NCI-H146 (cell line): ENCODE results near the gene SYT2.

Experiments used
- DNase-seq: peaks from one replicate; lab custom pipeline; 2025; lab: John Stamatoyannopoulos, UW

The SYT2 gene

DNA sequence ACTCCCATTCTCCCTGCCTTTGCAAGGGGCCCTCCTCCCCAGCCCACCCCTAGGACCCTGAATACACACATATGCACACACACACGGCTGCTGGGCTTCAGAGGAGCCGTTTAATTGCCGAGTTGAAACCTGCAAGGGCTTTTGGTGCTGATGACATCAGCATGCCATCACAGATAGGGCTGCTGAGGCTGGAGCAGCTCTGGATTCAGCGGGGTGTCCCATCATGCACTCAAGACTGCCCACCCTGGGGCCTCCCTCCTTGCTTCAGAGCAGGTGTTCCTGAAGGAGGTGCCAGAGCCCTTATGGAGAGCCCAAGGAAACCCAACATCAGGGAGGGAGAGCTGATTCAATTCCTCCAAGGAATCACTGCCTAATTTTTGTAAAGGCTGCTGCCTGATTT is 5.7 kb downstream of the SYT2 start:
- DNase-seq, result no peak

DNA sequence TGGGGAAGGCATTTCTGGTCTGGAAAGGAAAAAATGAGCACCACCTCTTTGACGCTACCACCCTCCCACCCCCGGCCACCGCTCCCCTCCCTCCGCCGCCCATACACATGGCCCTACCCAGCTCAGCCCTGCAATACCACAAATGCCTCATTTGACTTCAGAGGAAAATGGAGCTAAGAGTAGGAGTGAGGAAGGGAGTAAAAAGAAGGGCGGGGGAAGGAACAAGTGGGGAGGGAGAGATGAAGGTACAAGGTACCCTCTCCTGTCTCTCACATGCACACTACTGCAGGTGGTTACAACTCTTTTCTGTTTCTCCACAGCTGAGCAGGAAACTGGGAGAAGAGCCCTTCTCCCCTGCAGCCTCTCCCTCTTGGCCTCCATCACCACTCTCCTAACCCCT is 7.1 kb downstream of the SYT2 start:
- no peak for DNase-seq

DNA sequence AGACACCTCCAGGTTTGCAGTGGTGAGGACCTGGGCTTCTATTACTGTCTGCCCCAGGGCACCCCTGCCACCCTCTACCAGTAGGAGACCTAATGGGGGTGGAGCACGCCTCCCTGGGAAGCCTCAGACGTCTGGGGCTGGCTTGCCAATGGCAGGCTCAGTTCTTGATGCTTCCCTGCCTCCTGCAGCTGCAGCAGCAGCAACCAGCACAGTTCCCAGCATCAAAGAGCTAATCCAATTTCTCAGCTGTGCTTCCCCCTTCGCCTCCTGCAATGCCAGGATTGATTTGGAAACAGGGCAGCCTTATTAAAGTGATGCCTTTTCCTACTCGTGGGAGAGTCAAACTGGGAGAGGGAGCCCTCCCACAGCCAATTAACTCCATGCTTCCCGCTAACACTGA is 8.2 kb downstream of the SYT2 start:
- DNase-seq, result no peak

DNA sequence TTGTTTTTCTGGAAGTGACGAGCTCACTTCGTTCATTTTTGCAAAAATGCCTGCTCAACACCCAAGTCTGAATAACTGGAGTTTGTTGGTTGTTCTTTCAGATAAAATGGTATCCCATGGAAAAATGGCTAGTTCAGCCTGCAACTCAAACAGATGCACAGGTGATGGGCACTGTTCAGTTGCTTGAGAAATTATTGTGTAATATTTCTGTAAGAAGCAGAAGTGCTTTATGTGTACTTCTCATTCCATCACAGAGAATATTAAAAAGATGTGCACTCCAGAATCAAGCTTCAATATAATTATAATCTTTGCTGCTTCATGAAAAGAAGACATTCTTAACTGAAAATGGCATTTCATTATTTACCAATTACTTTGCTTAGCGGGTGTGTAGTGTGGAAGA is 9.1 kb downstream of the SYT2 start:
- DNase-seq, result no peak

DNA sequence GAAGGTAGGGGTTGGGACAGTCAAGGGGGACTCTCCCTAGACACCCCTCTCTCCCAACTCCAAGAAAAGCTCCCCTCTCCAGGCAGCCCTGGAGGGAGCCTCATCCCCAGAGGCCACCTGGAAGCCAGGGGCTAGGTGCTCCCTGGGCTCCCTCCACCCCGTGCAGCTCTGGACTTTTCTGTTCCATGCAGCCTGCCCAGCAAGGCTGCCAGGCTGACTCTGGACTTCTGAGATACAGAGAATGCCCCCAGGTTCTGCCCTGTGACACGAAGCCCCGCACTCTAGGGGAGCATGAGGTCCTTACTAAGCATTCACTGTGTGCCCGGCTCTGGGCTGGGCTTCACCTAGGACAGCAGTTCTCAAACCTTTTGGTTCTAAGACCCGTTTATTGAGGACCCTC is 10.2 kb downstream of the SYT2 start:
- no peak for DNase-seq

DNA sequence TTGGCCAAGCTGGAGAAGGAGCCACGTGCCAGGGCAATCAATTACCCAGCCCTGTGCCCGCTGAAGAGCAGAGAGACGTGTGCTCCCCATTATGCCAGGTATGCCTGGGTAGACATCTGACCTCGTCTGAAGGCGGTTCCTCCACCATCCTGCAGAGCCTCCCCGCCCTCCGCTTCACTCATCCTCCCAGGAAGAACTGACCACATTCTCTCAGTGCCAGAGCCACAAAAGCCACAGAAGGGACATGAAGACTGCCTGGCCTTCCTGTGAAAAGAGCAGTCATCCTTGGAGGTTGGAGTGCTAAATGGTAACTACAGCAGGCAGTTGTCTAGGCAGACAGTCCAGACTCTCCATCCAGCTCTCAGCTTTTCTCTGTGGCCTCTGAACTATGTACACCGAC is 12.0 kb downstream of the SYT2 start:
- no peak for DNase-seq

DNA sequence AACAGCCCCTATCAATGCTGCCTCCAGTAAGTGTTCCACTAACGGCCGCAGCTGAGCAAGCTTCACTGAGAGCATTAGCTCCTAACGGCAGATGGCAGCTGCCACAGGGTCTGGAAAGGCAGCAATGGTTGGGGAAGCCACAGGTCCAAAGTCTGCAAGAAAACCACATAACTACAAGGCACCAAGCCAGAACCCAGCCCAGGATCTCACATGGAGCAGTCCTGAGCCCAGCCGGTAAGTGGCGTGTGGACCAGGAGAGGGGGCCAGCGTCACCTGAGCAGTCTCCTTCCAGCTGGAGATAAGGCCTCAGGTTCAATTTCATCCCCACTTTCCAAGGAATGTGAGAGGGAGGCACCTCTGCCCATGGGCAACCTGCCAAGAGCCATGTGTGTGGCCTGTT is 13.2 kb downstream of the SYT2 start:
- DNase-seq, result peak; percentile 6

DNA sequence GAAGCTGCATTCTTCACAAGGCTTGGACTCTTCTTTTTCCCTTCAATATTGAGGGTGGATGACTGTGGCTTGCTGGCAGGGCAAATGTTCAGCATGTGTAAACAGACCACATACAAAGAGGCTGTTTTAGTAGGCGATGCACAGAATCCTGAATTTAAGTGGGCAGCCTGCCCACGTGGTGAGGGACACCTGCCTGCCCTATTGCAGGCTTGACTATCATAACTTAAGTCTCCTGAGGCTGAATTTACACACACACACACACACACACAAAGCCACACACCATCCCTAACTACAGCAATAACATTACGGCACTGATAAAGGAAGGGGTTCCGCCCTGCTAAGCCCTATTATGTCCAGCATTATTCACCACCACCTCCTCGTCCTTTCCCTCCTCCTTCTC is 15.9 kb downstream of the SYT2 start:
- peak; percentile 73 for DNase-seq

DNA sequence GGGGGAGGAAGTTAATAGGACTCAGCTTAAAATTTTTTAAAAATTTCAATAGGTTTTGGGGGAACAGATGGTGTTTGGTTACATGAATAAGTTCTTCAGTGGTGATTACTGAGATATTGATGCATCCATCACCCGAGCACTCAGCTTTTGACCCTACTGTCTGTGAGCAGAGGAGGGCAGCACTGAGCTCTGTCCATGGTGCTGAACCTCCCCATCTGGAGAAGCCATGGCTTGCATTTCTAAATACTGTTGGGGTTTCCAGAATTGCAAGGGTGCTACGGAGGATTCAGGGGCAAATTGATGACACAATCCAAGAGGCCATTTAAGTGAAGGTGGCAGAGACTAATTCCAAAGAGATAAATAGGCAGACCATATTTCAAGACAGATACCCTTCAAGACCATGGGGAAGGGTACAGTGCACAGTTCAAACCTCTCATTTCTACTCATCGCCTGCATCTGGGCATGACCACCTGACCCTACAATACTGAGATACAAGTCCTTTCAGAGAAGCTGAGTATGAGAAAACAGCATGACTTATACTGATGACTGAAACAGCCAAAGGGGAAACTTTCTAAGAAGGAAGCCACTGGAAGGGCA is 17.2 kb downstream of the SYT2 start:
- DNase-seq, result peak; percentile 54

DNA sequence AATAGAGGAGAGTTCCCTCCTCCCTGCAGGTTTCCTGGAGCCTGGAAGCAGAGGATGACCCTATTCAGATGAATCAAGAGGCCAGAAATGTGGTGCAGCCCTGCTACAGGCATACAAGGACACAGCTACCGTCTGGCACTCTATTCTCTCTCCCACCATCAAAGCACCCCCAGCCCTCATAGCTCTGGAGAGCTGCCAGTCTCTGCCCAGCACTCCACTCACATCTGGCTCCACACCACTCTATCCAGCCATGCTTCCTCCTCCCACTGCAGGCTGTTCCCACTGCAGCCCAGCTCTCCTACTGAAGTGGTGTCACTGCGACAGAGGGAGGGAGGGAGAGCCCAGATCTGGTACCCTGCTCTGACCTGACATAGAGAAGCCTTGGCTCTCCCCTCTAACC is 18.4 kb downstream of the SYT2 start:
- DNase-seq, result no peak

DNA sequence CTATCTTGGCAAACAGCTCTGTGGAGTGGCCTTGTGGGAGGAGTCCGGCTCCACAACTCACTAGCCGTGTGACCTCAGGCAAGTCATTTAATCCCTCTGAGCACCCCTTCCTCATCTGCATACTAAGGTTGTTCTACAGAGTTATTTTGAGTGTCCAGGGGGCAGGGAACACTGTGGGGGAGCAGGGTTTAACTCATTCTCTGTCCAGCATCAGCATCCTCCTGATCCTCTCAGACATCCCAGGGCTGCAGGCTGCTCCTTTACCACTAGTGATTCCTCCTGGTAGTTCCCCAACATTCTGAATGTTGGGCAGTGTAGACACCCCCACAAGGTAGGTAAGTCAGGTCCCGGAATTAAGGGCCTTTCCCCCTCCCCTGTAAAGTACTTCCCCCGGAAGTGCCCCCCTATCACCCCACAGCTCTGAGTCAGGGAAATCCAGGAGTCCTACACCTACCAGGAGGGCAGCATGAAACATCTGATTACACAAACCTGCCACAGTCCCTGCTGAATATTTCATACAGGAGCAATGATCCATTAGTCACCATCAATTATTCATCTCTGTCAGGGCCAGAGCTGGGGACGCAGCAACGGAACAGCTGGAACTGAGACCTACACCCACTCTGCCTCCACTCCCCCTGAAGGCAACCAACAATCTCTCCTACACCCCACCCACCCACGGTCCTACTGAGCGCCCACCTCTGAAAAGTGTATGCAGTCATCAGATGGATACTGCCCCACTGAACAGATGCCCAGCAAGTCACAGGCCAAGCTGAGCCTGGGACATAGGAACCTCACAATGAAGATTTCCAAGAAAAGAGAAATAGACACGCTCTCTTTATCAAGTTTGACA is 20.5 kb downstream of the SYT2 start:
- no peak for DNase-seq

DNA sequence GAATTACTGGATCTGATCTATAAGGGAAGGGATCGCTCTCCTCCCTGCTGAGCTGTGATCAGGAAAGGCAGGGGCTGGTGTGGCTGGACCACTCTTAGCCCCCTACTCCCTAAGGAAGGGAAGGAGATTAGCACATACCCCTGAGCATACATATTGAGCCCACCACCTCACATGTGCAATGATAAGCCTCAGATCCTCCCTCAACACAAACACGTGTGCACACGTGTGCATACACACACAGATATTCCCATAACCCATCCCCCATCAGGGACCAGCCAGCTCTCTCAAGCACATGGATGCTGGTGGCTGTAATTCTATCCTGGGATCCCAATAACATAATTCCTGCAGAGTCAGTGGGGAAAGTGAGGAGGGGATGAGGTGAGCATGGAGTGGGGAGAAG is 21.2 kb downstream of the SYT2 start:
- no peak for DNase-seq

DNA sequence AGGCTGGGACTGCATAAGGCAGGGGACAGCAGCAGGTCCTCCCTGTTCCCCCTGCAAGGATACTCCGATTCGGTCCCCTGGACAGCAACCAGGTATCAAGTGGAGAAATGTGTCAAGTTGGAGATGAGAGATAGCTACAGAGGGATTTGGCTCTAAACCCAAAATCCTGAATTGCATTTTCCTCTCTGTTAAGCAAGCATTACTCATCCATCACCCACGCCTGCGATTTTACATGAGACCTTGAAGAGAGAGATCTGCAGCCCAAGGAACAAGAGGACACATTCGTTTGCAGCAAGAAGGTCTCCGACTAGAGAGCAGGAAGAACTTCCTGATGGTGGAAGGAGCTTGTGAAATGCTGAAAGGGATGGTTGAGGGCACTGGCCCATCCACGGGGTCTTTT is 21.9 kb downstream of the SYT2 start:
- DNase-seq, result no peak

DNA sequence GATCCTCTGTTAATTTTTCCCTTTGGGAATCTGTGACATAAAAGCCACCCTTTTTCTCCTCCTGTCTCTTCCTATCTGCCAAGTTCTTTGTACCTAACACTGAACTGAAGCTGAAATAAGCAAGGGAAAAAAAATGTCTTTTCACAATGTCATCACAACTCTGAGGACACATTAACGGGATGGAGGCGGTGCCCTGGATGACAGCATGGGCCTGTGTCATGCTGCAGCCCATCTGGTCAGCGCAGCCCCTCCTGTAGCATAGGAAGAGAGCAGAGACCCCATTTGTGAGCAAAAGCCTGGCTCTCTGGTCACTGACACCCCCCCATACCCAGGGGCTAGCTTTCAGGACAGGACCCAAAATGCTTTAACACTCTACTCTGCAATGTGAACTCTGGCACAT is 22.5 kb downstream of the SYT2 start:
- no peak for DNase-seq

DNA sequence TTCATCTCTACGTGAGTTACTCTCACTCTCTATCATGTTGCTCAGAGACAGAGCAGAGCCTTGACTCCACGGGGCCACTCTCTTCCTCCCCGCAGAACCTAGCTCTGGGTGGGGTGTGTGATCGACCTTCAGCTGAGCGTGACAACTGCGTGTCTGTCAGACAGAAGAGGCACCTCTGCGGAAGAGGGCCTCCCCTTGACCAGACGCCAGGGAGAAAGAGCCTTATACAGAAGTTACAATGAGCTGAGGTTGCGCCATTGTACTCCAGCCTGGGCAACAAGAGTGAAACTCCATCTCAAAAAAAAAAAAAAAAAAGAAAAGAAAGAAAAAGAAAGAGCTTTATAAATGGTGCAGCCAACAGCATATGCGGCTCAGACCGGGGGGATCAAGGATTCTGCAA is 22.9 kb downstream of the SYT2 start:
- DNase-seq, result no peak

DNA sequence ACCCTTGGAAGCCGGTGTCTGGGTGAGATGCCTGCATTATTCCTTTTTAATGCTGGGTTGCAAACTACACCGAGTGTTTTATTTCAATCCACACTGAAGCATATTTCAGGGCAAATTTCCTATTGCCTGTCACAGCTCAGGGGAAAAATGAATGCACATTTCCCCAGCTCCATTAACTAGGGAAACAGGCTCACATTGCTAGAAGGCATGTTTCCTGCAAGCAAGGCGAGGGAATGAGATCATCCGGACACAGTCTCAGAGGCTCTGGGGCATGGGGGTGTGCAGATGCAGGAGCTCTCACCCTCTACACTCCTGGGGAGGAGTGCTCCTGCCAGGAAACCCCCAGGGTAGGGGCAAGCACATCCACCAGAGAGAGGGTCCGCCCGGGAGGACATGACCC is 24.6 kb downstream of the SYT2 start:
- DNase-seq, result no peak

DNA sequence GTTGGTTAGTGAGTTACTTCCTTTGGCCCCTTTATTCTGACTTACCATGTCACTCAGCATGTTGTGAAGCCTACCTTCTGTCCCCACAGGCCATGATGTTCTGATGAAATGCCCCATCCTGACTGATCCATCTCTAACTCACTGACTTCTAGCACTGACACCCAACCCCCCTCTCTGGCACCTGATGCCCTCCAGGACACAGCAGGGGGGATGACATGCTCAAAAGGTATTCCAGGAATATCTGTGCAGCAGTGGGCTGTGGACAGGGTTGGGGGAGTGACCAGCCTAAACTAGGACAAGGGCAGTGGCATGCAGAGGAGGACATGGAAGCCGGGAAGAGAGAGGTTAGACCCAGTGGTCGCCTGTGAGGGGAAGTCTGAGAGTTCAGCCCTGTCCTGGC is 25.5 kb downstream of the SYT2 start:
- peak; percentile 74 for DNase-seq

DNA sequence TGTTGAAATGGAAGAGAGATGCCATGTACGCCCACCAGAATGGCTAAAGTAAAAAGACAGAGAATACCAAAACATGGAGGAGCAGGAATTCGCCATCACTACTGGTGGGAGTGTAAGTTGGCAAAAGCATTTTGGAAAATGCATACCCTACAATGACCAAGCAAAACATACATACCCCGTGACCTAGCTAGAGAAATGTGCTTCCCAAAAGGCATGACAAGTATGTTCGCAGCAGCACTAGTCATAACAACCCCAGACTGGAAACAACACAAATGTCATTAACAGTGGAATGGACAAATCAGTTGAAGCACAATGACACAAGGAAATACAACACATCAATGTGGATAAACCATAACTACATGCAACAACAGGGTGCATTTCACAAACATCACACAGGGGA is 27.2 kb downstream of the SYT2 start:
- DNase-seq, result no peak

DNA sequence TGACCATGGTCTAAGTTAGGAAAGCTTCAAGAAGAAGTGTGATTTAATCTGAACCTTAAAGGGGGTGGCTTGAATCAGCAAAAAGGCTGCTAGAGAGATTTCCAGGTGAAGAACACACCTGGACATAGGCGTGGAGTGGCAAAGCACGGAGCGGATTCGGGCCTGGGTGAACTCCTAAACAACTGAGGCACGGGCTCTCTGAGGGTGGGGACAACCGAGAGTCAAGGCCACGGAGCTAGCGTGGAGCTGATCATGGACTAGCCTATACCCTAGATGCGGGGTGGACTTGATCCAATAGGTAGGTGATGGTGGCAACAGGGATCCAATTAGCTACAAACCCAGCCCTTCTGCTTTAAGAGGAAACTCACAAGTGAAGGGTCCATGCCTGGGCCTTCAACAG is 27.8 kb downstream of the SYT2 start:
- DNase-seq, result no peak

DNA sequence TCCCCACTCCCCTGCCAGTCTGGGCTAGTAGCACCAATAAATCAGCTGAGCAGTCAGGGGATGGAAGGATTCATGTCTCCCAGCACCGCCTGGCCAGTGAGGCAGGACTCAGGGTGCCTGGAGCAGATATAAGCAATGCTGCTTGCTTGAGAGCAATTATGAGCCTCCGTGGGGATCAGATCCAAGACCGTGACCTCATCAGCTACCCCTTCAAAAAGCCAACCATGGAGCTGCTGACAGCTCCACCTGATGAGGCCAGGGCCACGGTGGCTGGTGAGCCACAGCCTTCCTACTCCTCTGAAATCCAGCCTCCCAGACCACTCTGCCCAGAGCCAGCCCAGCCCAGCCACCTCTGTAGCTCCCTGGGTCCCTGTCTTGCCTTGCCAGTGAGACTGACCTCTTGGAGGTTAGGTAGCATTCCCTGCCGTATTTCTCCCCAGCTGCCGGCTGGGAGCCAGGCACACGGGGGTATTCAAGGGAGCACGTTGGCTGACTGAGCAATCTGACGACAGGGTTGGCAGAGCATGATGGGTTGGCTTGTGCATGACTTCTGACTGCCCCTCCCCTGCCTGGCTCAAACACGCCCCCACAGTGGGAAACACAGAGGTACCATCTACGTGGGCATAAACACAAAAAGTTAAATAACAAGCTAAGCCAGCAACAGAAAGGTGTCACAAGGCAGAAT is 28.4 kb downstream of the SYT2 start:
- DNase-seq, result no peak

DNA sequence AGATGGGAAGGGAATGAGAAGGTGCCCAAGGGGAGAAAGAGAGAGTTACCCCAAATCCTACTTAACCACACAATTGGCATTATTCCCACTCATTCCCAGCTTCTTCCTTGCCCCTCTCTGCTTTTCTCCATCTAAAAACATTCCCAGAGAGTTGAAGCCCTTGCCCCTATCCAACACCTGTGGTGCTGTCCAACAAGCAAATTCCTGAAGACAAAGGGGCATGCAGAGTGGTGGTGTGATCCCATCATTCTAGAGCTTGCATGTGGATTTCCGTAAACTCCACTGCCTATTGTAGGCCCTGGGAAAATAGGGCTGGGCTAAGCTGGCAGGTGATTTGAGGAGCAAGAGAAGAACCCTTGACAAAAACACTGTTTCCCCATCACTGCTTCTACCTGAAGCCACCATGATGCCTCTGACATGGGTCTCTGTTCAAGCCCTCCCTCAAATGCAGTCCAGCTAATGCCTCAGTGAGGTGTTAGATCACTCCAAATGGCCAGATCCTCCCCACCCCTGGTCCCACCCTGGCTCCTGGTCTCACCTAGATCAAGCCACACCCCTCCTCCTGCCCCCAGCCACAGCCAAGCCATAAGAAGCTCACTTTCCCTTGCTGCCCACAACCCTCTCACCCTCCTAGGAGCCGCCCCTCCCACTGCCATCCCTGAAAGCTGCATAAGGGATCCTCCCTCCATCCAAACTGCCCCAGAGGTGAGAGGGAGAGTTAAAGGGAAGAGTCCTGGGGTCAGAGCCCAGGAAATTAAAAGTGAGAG is 29.5 kb downstream of the SYT2 start:
- no peak for DNase-seq

DNA sequence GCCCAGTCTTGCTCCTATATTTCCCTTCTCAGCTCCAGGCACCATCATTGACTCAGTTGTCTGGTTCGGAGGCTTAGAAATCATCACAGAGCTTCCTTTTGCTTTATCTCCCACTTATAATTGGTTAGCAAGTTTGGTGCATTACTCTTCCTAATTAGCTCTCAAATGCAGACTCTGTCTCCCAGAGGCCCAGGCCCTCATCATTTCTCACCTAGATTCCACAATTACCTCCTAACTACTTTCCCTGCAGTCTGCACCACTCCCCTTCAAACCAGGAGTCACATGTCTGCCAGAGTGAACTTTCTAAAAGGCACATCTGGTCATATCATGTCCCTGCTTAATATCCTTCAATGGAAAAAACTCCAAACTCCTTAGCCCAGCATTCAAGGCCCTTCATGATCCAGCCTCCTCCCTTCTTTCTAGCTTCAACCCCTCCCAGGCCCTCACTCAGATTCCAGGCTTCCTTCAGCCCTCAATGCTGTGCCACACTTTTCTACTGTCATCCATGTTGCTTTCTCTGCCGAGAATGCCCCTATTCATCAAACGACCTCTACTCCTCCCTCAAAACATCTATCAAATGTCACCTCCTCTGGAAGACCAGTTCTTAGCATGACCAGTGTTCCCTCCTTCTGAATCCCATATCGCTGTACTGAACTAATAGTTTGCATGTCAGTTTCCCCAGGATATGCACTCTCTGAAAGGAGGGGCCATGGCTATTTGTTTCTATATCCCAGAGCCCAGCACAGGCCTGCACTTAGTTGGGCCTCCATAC is 30.7 kb downstream of the SYT2 start:
- DNase-seq, result no peak
